ENCODE results near the gene PDLIM3.

- TF ChIP-seq CTCF (optimal IDR thresholded peaks at IDR 0.05 in 1 of 3, IDR thresholded peaks at IDR 0.05 in 1 of 3, conservative IDR thresholded peaks at IDR 0.05 in 1 of 3; ENCODE audit: extremely low read depth in 1 of 3, insufficient read depth in 2 of 3, low read length in 3 of 3) (no peak), EZH2 (IDR thresholded peaks at IDR 0.05; ENCODE audit: low read length) (no peak)
Measured at GRCh38 chr4:185583813-185584212, 48.5 kb upstream of the PDLIM3 start.

Measured in keratinocyte (primary cell).